Stomach (tissue), 9 donors: ENCODE measurements around the gene MYRIP. TPM values are rescaled to one million over a fixed set of nuclear protein-coding genes. Genes with fewer than 3 reads are reported as not detected.

ENCODE experiments used
- DNase-seq, 2 donors: peaks; one replicate each; pipeline versions ENCODE4 v3.0.0 to v3.0.0-alpha.2; 2013 to 2019
- H3K27ac ChIP-seq, 5 donors: fragments of 200-600 bp in 4 of 5; sonication (generic) in 4 of 5; one replicate each; pipeline ENCODE4 v1.5.1; 2013 to 2019; ENCODE audit warnings: mild to moderate bottlenecking in 1 of 5, moderate library complexity in 1 of 5
- H3K27me3 ChIP-seq, 3 donors: fragments of 200-600 bp; sonication (generic); one replicate each; pipeline ENCODE4 v1.5.1; 2017 to 2019; ENCODE audit warnings: mixed run types in 1 of 3
- H3K36me3 ChIP-seq, 4 donors: fragments of 200-600 bp; sonication (generic); 1 replicate in 3 of 4; 2 replicates in 1 of 4; pipeline ENCODE4 v1.5.1; 2016 to 2019
- H3K4me1 ChIP-seq, 4 donors: fragments of 200-600 bp; sonication (generic); one replicate each; pipeline ENCODE4 v1.5.1; 2016 to 2019
- H3K4me3 ChIP-seq, 4 donors: fragments of 200-600 bp; sonication (generic) in 3 of 4; one replicate each; pipeline ENCODE4 v1.5.1; 2016 to 2019; ENCODE audit warnings: mild to moderate bottlenecking in 1 of 4
- H3K9me3 ChIP-seq, 4 donors: fragments of 200-600 bp; sonication (generic); one replicate each; pipeline ENCODE4 v1.5.1; 2016 to 2019
- CTCF ChIP-seq, 7 experiments: fragments of 450-650 bp in 4 of 7; fragments of 200-600 bp in 3 of 7; sonication (generic) in 3 of 7; IDR thresholded peaks; one replicate each; pipeline ENCODE4 v1.5.1; 2016 to 2019; ENCODE audit warnings: antibody characterized with exemption in 7 of 7, control low read depth in 2 of 7, mild to moderate bottlenecking in 1 of 7
- EP300 ChIP-seq: sonication (generic); formaldehyde crosslinking; IDR thresholded peaks from one replicate; pipeline ENCODE4 v1.6.1; 2017; ENCODE audit warnings: antibody characterized with exemption
- POLR2A ChIP-seq, 4 donors: fragments of 450-650 bp; IDR thresholded peaks; one replicate each; pipeline ENCODE4 v1.6.1; 2016; ENCODE audit warnings: antibody characterized with exemption in 4 of 4, control low read depth in 2 of 4, mild to moderate bottlenecking in 1 of 4, moderate library complexity in 1 of 4
- POLR2AphosphoS5 ChIP-seq, 3 donors: sonication (generic); formaldehyde crosslinking; IDR thresholded peaks; one replicate each; pipeline ENCODE4 v1.6.1; 2016; ENCODE audit warnings: antibody characterized with exemption in 3 of 3
- WGBS, 5 donors: extraction: QIAGEN DNeasy Blood & Tissue Kit in 3 of 5; methylation state at CpG; one replicate each; pipeline versions ENCODE4 v1.1.5 to v1.1.7; 2013 to 2018; 5-methylcytosine and 5-hydroxymethylcytosine counted together
- intact Hi-C: fragments of 100-400 bp; cut with DNase I; formaldehyde crosslinking; loops from one replicate; pipeline ENCODE4 v1.15.1; 2023; ENCODE audit warnings: low total_unique reads
- polyA plus RNA-seq, 3 donors: library from polyadenylated mRNA; stranded (reverse); fragments of 200-250 nt; gene quantifications; one replicate each; pipeline ENCODE4 v1.2.3, GENCODE V29; 2013
- total RNA-seq, 5 donors: library from RNA; depleted of rRNA; stranded (reverse); fragments of >200 nt; gene quantifications; one replicate each; pipeline versions ENCODE4 v1.1.0 to v1.2.3, GENCODE V29; 2014 to 2016
- donor health status: healthy with polysubstance abuse.
- donor health status: Bipolar disorder and iron deficiency.
- donor health status: healthy.

MYRIP gene
- total and polyA plus RNA-seq, 8 donors = 1.8 to 20.6 (median 6.8) TPM

GRCh38 chr3:40118091-40118490 lies 308.7 kb downstream of the MYRIP start:
- Histone ChIP-seq H3K4me3 (no peak overlapping the region), H3K27me3 (no peaks in the 10 kb centered on the region), H3K9me3 (no peaks in the 10 kb centered on the region), H3K36me3 (no peaks in the 10 kb centered on the region), H3K27ac (no peak overlapping the region), H3K4me1 (peaks cover 0 to 9% (median 0%) of the 10 kb centered on the region in 4 donors)
- DNase-seq = no peak
- TF ChIP-seq POLR2A (IDR thresholded peaks at IDR 0.05) (no peak), CTCF (IDR thresholded peaks at IDR 0.05) (no peak), EP300 (no peak), POLR2AphosphoS5 (IDR thresholded peaks at IDR 0.05) (no peak)
- WGBS, 5 donors = 40 to 86% (median 74%) methylated on average over 2 of the region's 2 CpGs
- intact Hi-C loops = no loop called here

- H3K27ac ChIP-seq = no peak overlapping the region
- intact Hi-C loops = no loop called here
- H3K4me1 ChIP-seq = peaks cover 0 to 9% (median 0%) of the 10 kb centered on the region in 4 donors
- no peaks in the 10 kb centered on the region for H3K27me3 ChIP-seq
- H3K9me3 ChIP-seq = no peaks in the 10 kb centered on the region
- DNase-seq = no peak
- no peak for TF ChIP-seq POLR2AphosphoS5 (IDR thresholded peaks at IDR 0.05)
- TF ChIP-seq EP300 = no peak
- no peak for TF ChIP-seq POLR2A (IDR thresholded peaks at IDR 0.05)
- no peak for TF ChIP-seq CTCF (IDR thresholded peaks at IDR 0.05)
- no peak overlapping the region for H3K4me3 ChIP-seq
- WGBS, 5 donors = 70 to 80% (median 78%) methylated on average over 3 of the region's 3 CpGs
- H3K36me3 ChIP-seq = no peaks in the 10 kb centered on the region
These were observed 310.8 kb downstream of the MYRIP start for GRCh38 chr3:40120067-40120692.

- H3K36me3 ChIP-seq = no peaks in the 10 kb centered on the region
- TF ChIP-seq EP300 (no peak), POLR2A (IDR thresholded peaks at IDR 0.05) (no peak), POLR2AphosphoS5 (IDR thresholded peaks at IDR 0.05) (no peak), CTCF (IDR thresholded peaks at IDR 0.05) (no peak)
- intact Hi-C loops = no loop called here
- DNase-seq = peak in 1 of 2 donors; percentile 29
- H3K27me3 ChIP-seq = no peaks in the 10 kb centered on the region
- H3K4me3 ChIP-seq = no peak overlapping the region
- H3K27ac ChIP-seq = no peak overlapping the region
- H3K4me1 ChIP-seq = peaks cover 0 to 9% (median 0%) of the 10 kb centered on the region in 4 donors
- WGBS, 5 donors = 68 to 80% (median 73%) methylated on average over 3 of the region's 3 CpGs
- no peaks in the 10 kb centered on the region for H3K9me3 ChIP-seq
These were observed 311.4 kb downstream of the MYRIP start for GRCh38 chr3:40120806-40121205.

GRCh38 chr3:40124918-40125317 lies 315.5 kb downstream of the MYRIP start:
- H3K9me3 ChIP-seq = no peaks in the 10 kb centered on the region
- no peak overlapping the region for H3K4me3 ChIP-seq
- intact Hi-C loops = no loop called here
- H3K27ac ChIP-seq = no peak overlapping the region
- H3K27me3 ChIP-seq = no peaks in the 10 kb centered on the region
- H3K4me1 ChIP-seq = peaks cover 0 to 9% (median 0%) of the 10 kb centered on the region in 4 donors
- H3K36me3 ChIP-seq = no peaks in the 10 kb centered on the region
- TF ChIP-seq POLR2AphosphoS5 (IDR thresholded peaks at IDR 0.05) (no peak), EP300 (no peak), CTCF (IDR thresholded peaks at IDR 0.05) (no peak), POLR2A (IDR thresholded peaks at IDR 0.05) (no peak)
- no peak for DNase-seq
